Fibroblast of mammary gland (primary cell): Measurements from ENCODE around the gene GCNT1.
A peak's percentile ranks its signal among the peaks of the same experiment; 100 is the strongest.
"Not testable (repeated sequence)": the region's sequence is repeated elsewhere in the genome, so short reads cannot be mapped to it uniquely, and the experiment has no call there.

Experiments
- DNase-seq: peaks from one replicate; pipeline ENCODE4 v3.0.0-alpha.2; 2010; ENCODE audit warnings: low read depth
- H3K4me3 ChIP-seq: 2 replicates; pipeline ENCODE4 v1.5.1; 2011; ENCODE audit warnings: low read depth, mild to moderate bottlenecking, low read length, moderate library complexity; ENCODE audit not compliant: control insufficient read depth
- TF ChIP-seq, protein P1 (sequence below): conservative IDR thresholded peaks from 2 replicates; pipeline ENCODE4 v1.5.1; 2011; ENCODE audit warnings: low read depth, low read length, inconsistent platforms; ENCODE audit not compliant: control insufficient read depth, insufficient read depth

Gene GCNT1

DNA sequence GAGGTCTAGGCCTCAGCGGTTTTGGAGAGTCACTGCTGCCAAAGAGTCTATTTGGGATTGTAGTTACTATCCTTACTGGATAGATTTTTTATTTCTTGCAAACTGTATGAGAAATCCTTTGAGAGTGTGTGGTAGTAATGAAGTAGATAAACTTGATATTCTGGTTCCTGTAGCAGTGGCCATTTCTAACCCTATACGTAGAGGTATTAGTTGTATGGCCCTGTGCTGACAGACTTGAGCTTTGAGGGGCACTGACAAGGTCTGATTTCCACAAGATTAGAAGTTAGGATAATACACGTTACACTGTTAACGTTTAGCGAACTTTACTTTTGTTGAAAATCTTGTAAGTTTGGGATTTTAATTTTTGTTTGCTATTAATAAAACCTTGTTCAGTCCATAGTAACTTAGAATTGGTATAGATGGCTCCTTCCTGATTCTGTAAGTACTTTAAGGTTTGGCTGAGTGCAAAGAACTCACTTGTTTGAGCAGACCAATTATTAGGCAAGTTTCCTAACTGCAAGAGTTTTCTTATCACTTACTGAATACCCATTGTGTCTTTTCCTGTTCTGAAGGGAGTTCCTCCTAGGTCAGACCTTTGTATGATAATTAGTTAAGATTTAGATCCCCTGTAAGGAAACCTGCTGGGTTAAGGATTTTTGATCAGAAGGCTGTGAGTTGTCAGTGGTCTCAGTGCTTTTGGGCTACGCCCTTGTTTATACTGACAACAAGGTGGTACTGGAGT lies 31.4 kb downstream of the GCNT1 start:
- TF ChIP-seq, protein P1, sequence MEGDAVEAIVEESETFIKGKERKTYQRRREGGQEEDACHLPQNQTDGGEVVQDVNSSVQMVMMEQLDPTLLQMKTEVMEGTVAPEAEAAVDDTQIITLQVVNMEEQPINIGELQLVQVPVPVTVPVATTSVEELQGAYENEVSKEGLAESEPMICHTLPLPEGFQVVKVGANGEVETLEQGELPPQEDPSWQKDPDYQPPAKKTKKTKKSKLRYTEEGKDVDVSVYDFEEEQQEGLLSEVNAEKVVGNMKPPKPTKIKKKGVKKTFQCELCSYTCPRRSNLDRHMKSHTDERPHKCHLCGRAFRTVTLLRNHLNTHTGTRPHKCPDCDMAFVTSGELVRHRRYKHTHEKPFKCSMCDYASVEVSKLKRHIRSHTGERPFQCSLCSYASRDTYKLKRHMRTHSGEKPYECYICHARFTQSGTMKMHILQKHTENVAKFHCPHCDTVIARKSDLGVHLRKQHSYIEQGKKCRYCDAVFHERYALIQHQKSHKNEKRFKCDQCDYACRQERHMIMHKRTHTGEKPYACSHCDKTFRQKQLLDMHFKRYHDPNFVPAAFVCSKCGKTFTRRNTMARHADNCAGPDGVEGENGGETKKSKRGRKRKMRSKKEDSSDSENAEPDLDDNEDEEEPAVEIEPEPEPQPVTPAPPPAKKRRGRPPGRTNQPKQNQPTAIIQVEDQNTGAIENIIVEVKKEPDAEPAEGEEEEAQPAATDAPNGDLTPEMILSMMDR = no peak
- DNase-seq = no peak
- H3K4me3 ChIP-seq = no peak overlapping the region

GRCh38 chr9:76491056-76491455 lies 32.1 kb downstream of the GCNT1 start:
- not testable (repeated sequence) for H3K4me3 ChIP-seq, DNase-seq

DNA sequence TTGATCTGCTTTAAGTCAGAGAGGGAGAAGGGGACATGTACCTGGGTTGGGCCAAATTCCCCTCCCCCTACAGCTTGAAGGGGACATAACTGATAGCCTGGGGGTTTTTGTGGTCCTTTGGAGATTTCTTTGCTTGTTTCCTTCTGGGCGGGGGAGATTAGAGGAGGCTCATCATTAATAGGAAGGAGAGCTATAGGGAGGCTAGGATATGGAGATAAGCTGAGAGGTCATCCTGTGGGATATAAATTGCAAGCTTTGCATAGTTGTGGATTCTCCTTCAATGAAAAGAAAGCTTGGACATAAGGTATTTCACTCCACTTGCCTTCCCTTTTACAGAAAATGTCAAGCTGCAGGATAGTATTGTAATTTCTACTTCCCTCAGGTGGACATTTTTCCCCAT lies 34.5 kb downstream of the GCNT1 start:
- not testable (repeated sequence) for DNase-seq, H3K4me3 ChIP-seq

DNA sequence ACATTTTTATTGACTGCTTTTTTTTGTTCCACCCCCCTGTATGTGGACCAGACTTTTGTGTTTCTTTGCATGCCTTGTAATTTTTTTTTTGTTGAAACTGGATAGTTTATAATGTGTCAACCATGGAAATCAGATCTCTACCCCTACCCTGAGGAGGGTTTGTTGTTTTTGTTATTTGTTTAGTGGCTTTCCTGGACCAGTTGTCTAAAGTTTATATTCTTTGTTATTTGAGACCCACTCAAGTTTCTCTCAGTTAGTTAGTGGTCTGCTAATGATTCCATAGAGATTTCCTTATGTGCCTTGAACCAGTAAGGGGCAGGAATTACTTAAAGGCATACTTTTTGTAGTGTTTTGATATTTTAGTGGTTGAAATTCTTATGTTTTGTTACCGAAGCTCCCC lies 41.1 kb downstream of the GCNT1 start:
- DNase-seq = no peak
- TF ChIP-seq, protein P1 = no peak
- H3K4me3 ChIP-seq = no peak overlapping the region

GRCh38 chr9:76502746-76503145 lies 43.8 kb downstream of the GCNT1 start:
- H3K4me3 ChIP-seq = no peak overlapping the region
- TF ChIP-seq, protein P1 = no peak
- DNase-seq = no peak

- no peak overlapping the region for H3K4me3 ChIP-seq
- DNase-seq = peak; percentile 64
- TF ChIP-seq, protein P1 = no peak
Observed at GRCh38 chr9:76510041-76510440, 51.1 kb downstream of the GCNT1 start.

GRCh38 chr9:76510446-76510845 lies 51.5 kb downstream of the GCNT1 start:
- H3K4me3 ChIP-seq = no peak overlapping the region
- DNase-seq = no peak
- TF ChIP-seq, protein P1 = no peak

GRCh38 chr9:76512826-76513225 lies 53.8 kb downstream of the GCNT1 start:
- no peak overlapping the region for H3K4me3 ChIP-seq
- DNase-seq = peak; percentile 82
- TF ChIP-seq, protein P1 = no peak
